GM23248 (cell line): ENCODE data around the gene AGTRAP. TPM values are rescaled to one million over a fixed set of nuclear protein-coding genes. Genes with fewer than 3 reads are reported as not detected.

ENCODE experiments used
- DNase-seq: peaks from one replicate; pipeline ENCODE4 v3.0.0-alpha.2; 2015
- H2AFZ ChIP-seq: fragments of 200-600 bp; sonication (generic); 2 replicates; pipeline ENCODE4 v1.6.1; 2016; ENCODE audit warnings: antibody characterized with exemption
- H3F3A ChIP-seq: fragments of 200-600 bp; sonication (generic); 2 replicates; pipeline ENCODE4 v1.6.1; 2016; ENCODE audit warnings: mild to moderate bottlenecking, antibody characterized with exemption, mixed run types; ENCODE audit not compliant: insufficient read depth
- H3K27ac ChIP-seq: fragments of 200-600 bp; sonication (generic); 2 replicates; pipeline ENCODE4 v1.5.1; 2016; ENCODE audit warnings: mild to moderate bottlenecking
- H3K27me3 ChIP-seq: fragments of 200-600 bp; sonication (generic); replicated peaks from 2 replicates; pipeline ENCODE4 v1.6.1; 2016; ENCODE audit warnings: mild to moderate bottlenecking; ENCODE audit not compliant: insufficient read depth
- H3K36me3 ChIP-seq: fragments of 200-600 bp; sonication (generic); 2 replicates; pipeline ENCODE4 v1.6.1; 2016; ENCODE audit warnings: low read depth, mild to moderate bottlenecking
- H3K4me1 ChIP-seq: fragments of 200-600 bp; sonication (generic); 2 replicates; pipeline ENCODE4 v1.6.1; 2016; ENCODE audit warnings: mild to moderate bottlenecking; ENCODE audit not compliant: insufficient read depth
- H3K4me2 ChIP-seq: fragments of 200-600 bp; sonication (generic); one replicate; pipeline ENCODE4 v1.6.1; 2016; ENCODE audit warnings: mild to moderate bottlenecking; ENCODE audit not compliant: unreplicated experiment
- H3K4me3 ChIP-seq: fragments of 200-600 bp; sonication (generic); 2 replicates; pipeline ENCODE4 v1.5.1; 2016; ENCODE audit warnings: mild to moderate bottlenecking
- H3K79me2 ChIP-seq: fragments of 200-600 bp; sonication (generic); 2 replicates; pipeline ENCODE4 v1.6.1; 2016; ENCODE audit warnings: mild to moderate bottlenecking; ENCODE audit not compliant: insufficient read depth
- H3K9ac ChIP-seq: fragments of 200-600 bp; sonication (generic); 2 replicates; pipeline ENCODE4 v1.6.1; 2016; ENCODE audit warnings: mild to moderate bottlenecking
- H3K9me2 ChIP-seq: fragments of 200-600 bp; sonication (generic); 2 replicates; pipeline ENCODE4 v1.6.1; 2016; ENCODE audit warnings: mixed run types, mild to moderate bottlenecking, moderate library complexity; ENCODE audit not compliant: insufficient read depth
- H3K9me3 ChIP-seq: fragments of 200-600 bp; sonication (generic); one replicate; pipeline ENCODE4 v1.6.1; 2017; ENCODE audit warnings: low read depth
- H4K20me1 ChIP-seq: fragments of 200-600 bp; sonication (generic); 2 replicates; pipeline ENCODE4 v1.6.0; 2016; ENCODE audit not compliant: insufficient read depth
- EZH2 ChIP-seq: fragments of 200-600 bp; sonication (generic); IDR thresholded peaks from 2 replicates; pipeline ENCODE4 v1.6.1; 2018; ENCODE audit warnings: antibody characterized with exemption, mild to moderate bottlenecking; ENCODE audit not compliant: insufficient read depth, poor library complexity, severe bottlenecking
- EZH2phosphoT487 ChIP-seq: fragments of 200-600 bp; sonication (generic); IDR thresholded peaks from 2 replicates; pipeline ENCODE4 v1.6.1; 2018; ENCODE audit warnings: antibody characterized with exemption, moderate library complexity, mild to moderate bottlenecking, low read depth; ENCODE audit not compliant: insufficient read depth
- WGBS, 2 experiments: methylation state at CpG; one replicate each; pipeline ENCODE4 v1.1.6; 2015 to 2017; ENCODE audit warnings: low lambda C conversion rate in 2 of 2, low coverage in 1 of 2; ENCODE audit errors: missing lambda C conversion rate in 2 of 2; 5-methylcytosine and 5-hydroxymethylcytosine counted together
- in situ Hi-C: fragments of 300-500 bp; cut with MboI; formaldehyde crosslinking; loops from 2 replicates; pipeline ENCODE4 v1.15.0; 2020
- polyA plus RNA-seq: library from polyadenylated mRNA; unstranded; fragments of >200 nt; fragmentation: Nextera tagmentation; extraction: Ambion mirVana; gene quantifications from 2 replicates; pipeline ENCODE4 v1.2.1, GENCODE V29; 2016
- total RNA-seq: library from RNA; depleted of rRNA; stranded (reverse); fragments of >200 nt; shearing (Covaris generic); gene quantifications from 2 replicates; pipeline ENCODE4 v1.2.3, GENCODE V29; 2014

AGTRAP gene
- total and polyA plus RNA-seq, 2 experiments from 2014 or later, result 113 to 121 TPM

GRCh38 chr1:11691928-11692711, 43.8 kb upstream of the AGTRAP start:
- TF ChIP-seq EZH2, result peak; percentile 82
- no peak for TF ChIP-seq EZH2phosphoT487
- H3K4me2 ChIP-seq, result no peak overlapping the region
- no peaks in the 10 kb centered on the region for H3K36me3 ChIP-seq
- no peak overlapping the region for H3K9ac ChIP-seq
- peaks cover 23% of the 10 kb centered on the region for H3K27me3 ChIP-seq
- H4K20me1 ChIP-seq, result no peaks in the 10 kb centered on the region
- in situ Hi-C loops, result no loop called here
- no peak overlapping the region for H2AFZ ChIP-seq
- no peak overlapping the region for H3K27ac ChIP-seq
- no peaks in the 10 kb centered on the region for H3K9me2 ChIP-seq
- no peaks in the 10 kb centered on the region for H3K79me2 ChIP-seq
- WGBS, 2 experiments, result 4 to 7% methylated on average over 41 to 64 of the region's 64 CpGs
- no peaks in the 10 kb centered on the region for H3F3A ChIP-seq
- peaks cover 13% of the 10 kb centered on the region for H3K4me1 ChIP-seq
- H3K9me3 ChIP-seq, result no peaks in the 10 kb centered on the region
- no peak for DNase-seq
- H3K4me3 ChIP-seq, result no peak overlapping the region

DNA sequence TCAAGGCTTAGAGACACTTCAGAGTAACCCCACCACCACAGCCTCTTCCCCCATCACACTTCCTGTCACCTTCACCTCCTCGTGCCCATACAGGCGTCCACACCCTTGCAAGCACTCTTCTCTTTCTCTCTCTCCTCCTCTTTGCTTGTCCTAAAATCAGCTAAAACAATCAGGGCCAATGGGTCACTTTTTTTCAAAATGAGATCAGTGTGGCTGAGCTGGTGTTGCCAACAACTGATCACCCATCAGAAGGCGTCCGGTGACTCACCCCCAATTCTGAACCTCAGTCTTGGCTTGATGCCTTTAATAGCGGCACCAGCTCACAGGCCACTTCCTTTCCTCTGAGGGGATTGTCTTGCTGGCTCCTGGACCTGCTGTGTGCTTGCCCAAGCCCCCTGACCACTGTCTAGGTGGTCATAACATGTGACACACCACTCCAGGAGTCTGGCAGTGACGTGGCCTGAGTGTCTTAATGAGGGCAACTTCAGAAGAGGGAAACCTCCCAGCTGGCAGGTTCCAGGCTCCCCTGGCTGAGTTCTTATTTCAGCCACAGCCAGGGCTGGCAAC, 42.8 kb upstream of the AGTRAP start:
- 0% methylated on average over 6 of the region's 6 CpGs for WGBS, 2 experiments
- H3F3A ChIP-seq, result no peaks in the 10 kb centered on the region
- no peak overlapping the region for H3K4me2 ChIP-seq

GRCh38 chr1:11693917-11694316, 42.0 kb upstream of the AGTRAP start:
- Histone ChIP-seq H3K9me3 (no peaks in the 10 kb centered on the region), H3K4me1 (peaks cover 13% of the 10 kb centered on the region), H3K9ac (no peak overlapping the region), H3K27me3 (peaks cover 30% of the 10 kb centered on the region), H3K36me3 (no peaks in the 10 kb centered on the region), H3K79me2 (no peaks in the 10 kb centered on the region), H3F3A (no peaks in the 10 kb centered on the region), H3K27ac (no peak overlapping the region), H4K20me1 (no peaks in the 10 kb centered on the region), H3K4me3 (no peak overlapping the region), H3K9me2 (no peaks in the 10 kb centered on the region), H2AFZ (no peak overlapping the region), H3K4me2 (no peak overlapping the region)
- TF ChIP-seq EZH2 (no peak), EZH2phosphoT487 (no peak)
- 62 to 67% methylated on average over 5 of the region's 5 CpGs for WGBS, 2 experiments
- no peak for DNase-seq
- in situ Hi-C loops, result no loop called here

More for the DNA sequence above, 42.8 kb upstream of the AGTRAP start:
- DNase-seq, result peak; percentile 95
- Histone ChIP-seq H3K4me1 (peaks cover 13% of the 10 kb centered on the region), H3K4me3 (no peak overlapping the region), H3K79me2 (no peaks in the 10 kb centered on the region), H3K9ac (no peak overlapping the region), H3K9me2 (no peaks in the 10 kb centered on the region), H3K36me3 (no peaks in the 10 kb centered on the region), H3K27me3 (peaks cover 23% of the 10 kb centered on the region), H2AFZ (no peak overlapping the region), H4K20me1 (no peaks in the 10 kb centered on the region), H3K9me3 (no peaks in the 10 kb centered on the region), H3K27ac (no peak overlapping the region)
- in situ Hi-C loops, result no loop called here
- TF ChIP-seq EZH2phosphoT487 (no peak), EZH2 (no peak)

- H2AFZ ChIP-seq, result no peak overlapping the region
- no peak overlapping the region for H3K4me3 ChIP-seq
- no peak for TF ChIP-seq EZH2phosphoT487
- no peak for TF ChIP-seq EZH2
- H3K4me2 ChIP-seq, result no peak overlapping the region
- H3K9me3 ChIP-seq, result no peaks in the 10 kb centered on the region
- WGBS, 2 experiments, result 73 to 74% methylated on average over 6 of the region's 6 CpGs
- H3K9ac ChIP-seq, result no peak overlapping the region
- H3F3A ChIP-seq, result no peaks in the 10 kb centered on the region
- H3K27ac ChIP-seq, result no peak overlapping the region
- H3K27me3 ChIP-seq, result peaks cover 19% of the 10 kb centered on the region
- no peaks in the 10 kb centered on the region for H3K9me2 ChIP-seq
- H4K20me1 ChIP-seq, result no peaks in the 10 kb centered on the region
- peaks cover 13% of the 10 kb centered on the region for H3K4me1 ChIP-seq
- H3K36me3 ChIP-seq, result no peaks in the 10 kb centered on the region
- in situ Hi-C loops, result no loop called here
- H3K79me2 ChIP-seq, result no peaks in the 10 kb centered on the region
- no peak for DNase-seq
Observed at GRCh38 chr1:11695861-11696260, 40.1 kb upstream of the AGTRAP start.
